ENCODE measurements around the gene PIGN. TPM values are rescaled to one million over a fixed set of nuclear protein-coding genes. Genes with fewer than 3 reads are reported as not detected.

Gene PIGN
- total RNA-seq, 1 experiment from 2014 or later = 30.9 TPM

DNA sequence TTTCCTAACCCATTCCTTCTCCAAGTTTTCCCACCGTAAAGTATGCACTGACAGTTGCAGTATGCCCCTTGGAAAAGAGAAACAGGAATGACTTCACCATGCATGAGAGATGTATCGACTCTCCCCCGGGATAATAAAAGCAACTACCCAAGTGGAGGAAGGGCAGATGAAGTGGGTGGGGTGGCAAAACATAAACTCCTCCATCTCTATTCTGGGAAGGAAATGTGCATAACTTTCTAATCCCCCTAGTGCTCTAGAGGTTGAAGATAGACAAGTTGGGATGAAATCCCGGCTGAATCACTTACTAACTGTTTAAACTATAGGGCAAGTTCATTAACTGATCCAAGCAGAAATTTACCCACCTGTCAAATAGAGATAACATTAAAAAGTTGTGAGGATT, 89.2 kb downstream of the PIGN start:
- no peaks in the 10 kb centered on the region for H3K27me3 ChIP-seq (ENCODE audit: insufficient read depth, low read length)
- TF ChIP-seq, protein P1, sequence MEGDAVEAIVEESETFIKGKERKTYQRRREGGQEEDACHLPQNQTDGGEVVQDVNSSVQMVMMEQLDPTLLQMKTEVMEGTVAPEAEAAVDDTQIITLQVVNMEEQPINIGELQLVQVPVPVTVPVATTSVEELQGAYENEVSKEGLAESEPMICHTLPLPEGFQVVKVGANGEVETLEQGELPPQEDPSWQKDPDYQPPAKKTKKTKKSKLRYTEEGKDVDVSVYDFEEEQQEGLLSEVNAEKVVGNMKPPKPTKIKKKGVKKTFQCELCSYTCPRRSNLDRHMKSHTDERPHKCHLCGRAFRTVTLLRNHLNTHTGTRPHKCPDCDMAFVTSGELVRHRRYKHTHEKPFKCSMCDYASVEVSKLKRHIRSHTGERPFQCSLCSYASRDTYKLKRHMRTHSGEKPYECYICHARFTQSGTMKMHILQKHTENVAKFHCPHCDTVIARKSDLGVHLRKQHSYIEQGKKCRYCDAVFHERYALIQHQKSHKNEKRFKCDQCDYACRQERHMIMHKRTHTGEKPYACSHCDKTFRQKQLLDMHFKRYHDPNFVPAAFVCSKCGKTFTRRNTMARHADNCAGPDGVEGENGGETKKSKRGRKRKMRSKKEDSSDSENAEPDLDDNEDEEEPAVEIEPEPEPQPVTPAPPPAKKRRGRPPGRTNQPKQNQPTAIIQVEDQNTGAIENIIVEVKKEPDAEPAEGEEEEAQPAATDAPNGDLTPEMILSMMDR (conservative IDR thresholded peaks at IDR 0.05) = no peak
- no peak overlapping the region for H3K18ac ChIP-seq (ENCODE audit: insufficient read length, low read depth, low read length)
- no peak overlapping the region for H4K5ac ChIP-seq (ENCODE audit: insufficient read length, low read depth, low read length)
- no peak overlapping the region for H2AK5ac ChIP-seq (ENCODE audit: insufficient read length, low read length)
- H2BK5ac ChIP-seq (ENCODE audit: insufficient read length, low read length) = no peak overlapping the region
- peaks cover 23 to 36% (median 28%) of the 10 kb centered on the region in 3 experiments for H3K36me3 Mint-ChIP-seq (ENCODE audit: insufficient read depth in 1 of 3, low read depth in 3 of 3)
- H3K27ac ChIP-seq (ENCODE audit: insufficient read length, low read depth, low read length) = no peak overlapping the region
- H3K79me1 ChIP-seq (ENCODE audit: insufficient read depth, low read depth, low read length, poor library complexity, severe bottlenecking) = no peaks in the 10 kb centered on the region
- H2BK20ac ChIP-seq (ENCODE audit: low read depth, low read length, poor library complexity, severe bottlenecking) = no peak overlapping the region
- H3K79me2 ChIP-seq (ENCODE audit: insufficient read depth, low read length) = no peaks in the 10 kb centered on the region
- WGBS (ENCODE audit: extremely low coverage, insufficient read length, low lambda C conversion rate) = no CpG with 5 or more reads among the region's 4 CpGs
- H4K8ac ChIP-seq (replicated peaks; ENCODE audit: insufficient read length, low read depth, low read length) = no peak overlapping the region
- no peaks in the 10 kb centered on the region for H3K23me2 ChIP-seq (ENCODE audit: insufficient read length, low read depth, low read length, poor library complexity, severe bottlenecking)
- no peak overlapping the region for H3K4me3 Mint-ChIP-seq
- no peak overlapping the region for H2BK120ac ChIP-seq (ENCODE audit: low read depth, low read length, poor library complexity, severe bottlenecking)
- no peak overlapping the region for H3K14ac ChIP-seq (ENCODE audit: insufficient read depth, low read length)
- H3K56ac ChIP-seq (ENCODE audit: insufficient read length, low read depth, low read length) = no peak overlapping the region
- no peak overlapping the region for H2BK15ac ChIP-seq (ENCODE audit: low read depth, low read length)
- H3K4me1 ChIP-seq (ENCODE audit: insufficient read depth, low read length) = no peaks in the 10 kb centered on the region
- H4K91ac ChIP-seq (ENCODE audit: insufficient read length, low read depth, low read length) = no peak overlapping the region
- H3K27me3 Mint-ChIP-seq (ENCODE audit: low read depth) = no peaks in the 10 kb centered on the region
- H2BK12ac ChIP-seq (ENCODE audit: insufficient read length, low read depth, low read length) = no peak overlapping the region
- no peaks in the 10 kb centered on the region for H3K9me3 ChIP-seq (ENCODE audit: control insufficient read depth, low read depth, low read length)
- H2AFZ ChIP-seq (ENCODE audit: low read length) = no peak overlapping the region
- H3K9ac ChIP-seq (ENCODE audit: extremely low read depth, insufficient read length, low read length) = no peak overlapping the region
- no peak overlapping the region for H3T11ph ChIP-seq (ENCODE audit: low read length)
- no peaks in the 10 kb centered on the region for H4K20me1 ChIP-seq (ENCODE audit: control insufficient read depth, insufficient read depth, insufficient read length)
- no peaks in the 10 kb centered on the region for H3K4me1 Mint-ChIP-seq
- no peak overlapping the region for H3K4ac ChIP-seq (ENCODE audit: low read depth, low read length)
- no peak overlapping the region for H3K27ac Mint-ChIP-seq
- no peak overlapping the region for H3K23ac ChIP-seq (ENCODE audit: insufficient read length, low read depth, low read length)
- peaks cover 0 to 2% of the 10 kb centered on the region in 2 experiments; a peak in 1 of 5 replicates for H3K9me3 Mint-ChIP-seq
- no peak overlapping the region for H3K4me2 ChIP-seq (ENCODE audit: insufficient read depth, insufficient read length, low read length)
- no peak for DNase-seq

Measured in H9 (cell line).